Ectodermal cell (in vitro differentiated cells): Measurements from ENCODE around the gene POU2F1.

Experiments used
- H3K27ac ChIP-seq: 2 replicates; pipeline ENCODE4 v1.7.0; 2013; ENCODE audit warnings: mild to moderate bottlenecking, low read depth, low read length; ENCODE audit not compliant: insufficient read depth, poor library complexity, severe bottlenecking
- H3K27me3 ChIP-seq: 2 replicates; pipeline ENCODE4 v1.7.0; 2013; ENCODE audit warnings: mild to moderate bottlenecking, low read length; ENCODE audit not compliant: insufficient read depth, control insufficient read depth, poor library complexity, severe bottlenecking
- H3K36me3 ChIP-seq: one replicate; pipeline ENCODE4 v1.7.0; 2013; ENCODE audit warnings: low read length; ENCODE audit not compliant: control insufficient read depth, insufficient read depth
- H3K4me1 ChIP-seq: one replicate; pipeline ENCODE4 v1.7.0; 2013; ENCODE audit warnings: low read length; ENCODE audit not compliant: control insufficient read depth, insufficient read depth
- H3K4me3 ChIP-seq: 2 replicates; pipeline ENCODE4 v1.7.0; 2013; ENCODE audit warnings: low read depth, low read length, control low read depth; ENCODE audit not compliant: insufficient read depth
- H3K9me3 ChIP-seq: 2 replicates; pipeline ENCODE4 v1.7.0; 2013; ENCODE audit warnings: mild to moderate bottlenecking, low read length, moderate library complexity; ENCODE audit not compliant: control insufficient read depth
- WGBS, 2 experiments: methylation state at CpG; one replicate each; pipeline ENCODE4 v1.1.7; 2013; ENCODE audit warnings: missing lambda C conversion rate in 2 of 2; 5-methylcytosine and 5-hydroxymethylcytosine counted together

Gene POU2F1

DNA sequence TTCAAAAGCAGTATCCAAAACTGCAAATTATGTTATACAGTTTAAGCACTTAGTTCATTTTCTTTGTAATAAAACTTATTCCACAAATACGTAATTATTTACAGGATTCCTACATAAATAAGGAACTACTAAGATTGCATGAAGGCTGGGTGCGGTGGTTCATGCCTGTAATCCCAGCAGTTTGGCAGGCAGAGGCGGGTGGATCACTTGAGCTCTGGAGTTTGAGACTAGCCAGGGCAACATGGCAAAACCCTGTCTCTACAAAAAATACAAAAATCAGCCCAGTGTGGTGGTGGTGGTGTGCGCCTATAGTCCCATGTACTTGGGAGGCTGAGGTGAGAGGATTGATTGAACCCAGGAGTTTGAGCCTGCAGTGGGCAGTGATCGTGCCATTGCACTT lies 69.3 kb downstream of the POU2F1 start:
- no peak overlapping the region for H3K27ac ChIP-seq
- H3K36me3 ChIP-seq, result peaks cover 5% of the 10 kb centered on the region
- H3K4me3 ChIP-seq, result no peak overlapping the region
- H3K27me3 ChIP-seq, result no peaks in the 10 kb centered on the region
- H3K4me1 ChIP-seq, result peaks cover 6% of the 10 kb centered on the region
- no peaks in the 10 kb centered on the region for H3K9me3 ChIP-seq
- WGBS, 2 experiments, result 88 to 96% methylated on average over 5 of the region's 5 CpGs

GRCh38 chr1:167291539-167292185 lies 71.0 kb downstream of the POU2F1 start:
- WGBS, 2 experiments, result 93 to 98% methylated on average over 3 of the region's 3 CpGs
- no peaks in the 10 kb centered on the region for H3K27me3 ChIP-seq
- no peak overlapping the region for H3K4me3 ChIP-seq
- peaks cover 5% of the 10 kb centered on the region for H3K36me3 ChIP-seq
- H3K4me1 ChIP-seq, result peaks cover 3% of the 10 kb centered on the region
- no peaks in the 10 kb centered on the region for H3K9me3 ChIP-seq
- no peak overlapping the region for H3K27ac ChIP-seq

GRCh38 chr1:167292216-167292615 lies 71.5 kb downstream of the POU2F1 start:
- no peak overlapping the region for H3K27ac ChIP-seq

DNA sequence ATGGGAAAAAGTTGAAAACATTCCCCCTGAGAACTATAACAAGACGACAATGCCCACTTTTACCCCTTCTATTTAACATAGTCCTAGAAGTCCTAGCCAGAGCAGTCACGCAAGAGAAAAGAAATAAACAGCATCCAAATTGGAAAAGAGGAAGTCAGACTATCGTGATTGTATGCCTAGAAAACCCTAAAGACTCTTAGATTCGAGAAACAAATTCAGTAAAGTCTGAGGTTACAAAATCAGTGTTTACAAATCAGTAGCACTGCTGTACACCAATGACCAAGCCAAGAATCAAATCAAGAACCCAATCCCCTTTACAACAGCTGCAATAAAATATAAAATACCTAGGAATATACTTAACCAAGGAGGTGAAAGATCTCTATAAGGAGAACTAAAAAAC lies 72.4 kb downstream of the POU2F1 start:
- Histone ChIP-seq H3K9me3 (no peaks in the 10 kb centered on the region), H3K27me3 (no peaks in the 10 kb centered on the region), H3K27ac (no peak overlapping the region), H3K36me3 (peaks cover 5% of the 10 kb centered on the region), H3K4me3 (no peak overlapping the region), H3K4me1 (no peaks in the 10 kb centered on the region)
- 90 to 98% methylated on average over 4 of the region's 4 CpGs for WGBS, 2 experiments

More at GRCh38 chr1:167292216-167292615, 71.5 kb downstream of the POU2F1 start:
- no peak overlapping the region for H3K4me3 ChIP-seq
- H3K27me3 ChIP-seq, result no peaks in the 10 kb centered on the region
- H3K9me3 ChIP-seq, result no peaks in the 10 kb centered on the region
- no peaks in the 10 kb centered on the region for H3K4me1 ChIP-seq
- peaks cover 5% of the 10 kb centered on the region for H3K36me3 ChIP-seq

GRCh38 chr1:167294528-167294927 lies 73.8 kb downstream of the POU2F1 start:
- H3K4me1 ChIP-seq, result no peaks in the 10 kb centered on the region
- 92% methylated on average over 2 of the region's 2 CpGs for WGBS, 2 experiments

DNA sequence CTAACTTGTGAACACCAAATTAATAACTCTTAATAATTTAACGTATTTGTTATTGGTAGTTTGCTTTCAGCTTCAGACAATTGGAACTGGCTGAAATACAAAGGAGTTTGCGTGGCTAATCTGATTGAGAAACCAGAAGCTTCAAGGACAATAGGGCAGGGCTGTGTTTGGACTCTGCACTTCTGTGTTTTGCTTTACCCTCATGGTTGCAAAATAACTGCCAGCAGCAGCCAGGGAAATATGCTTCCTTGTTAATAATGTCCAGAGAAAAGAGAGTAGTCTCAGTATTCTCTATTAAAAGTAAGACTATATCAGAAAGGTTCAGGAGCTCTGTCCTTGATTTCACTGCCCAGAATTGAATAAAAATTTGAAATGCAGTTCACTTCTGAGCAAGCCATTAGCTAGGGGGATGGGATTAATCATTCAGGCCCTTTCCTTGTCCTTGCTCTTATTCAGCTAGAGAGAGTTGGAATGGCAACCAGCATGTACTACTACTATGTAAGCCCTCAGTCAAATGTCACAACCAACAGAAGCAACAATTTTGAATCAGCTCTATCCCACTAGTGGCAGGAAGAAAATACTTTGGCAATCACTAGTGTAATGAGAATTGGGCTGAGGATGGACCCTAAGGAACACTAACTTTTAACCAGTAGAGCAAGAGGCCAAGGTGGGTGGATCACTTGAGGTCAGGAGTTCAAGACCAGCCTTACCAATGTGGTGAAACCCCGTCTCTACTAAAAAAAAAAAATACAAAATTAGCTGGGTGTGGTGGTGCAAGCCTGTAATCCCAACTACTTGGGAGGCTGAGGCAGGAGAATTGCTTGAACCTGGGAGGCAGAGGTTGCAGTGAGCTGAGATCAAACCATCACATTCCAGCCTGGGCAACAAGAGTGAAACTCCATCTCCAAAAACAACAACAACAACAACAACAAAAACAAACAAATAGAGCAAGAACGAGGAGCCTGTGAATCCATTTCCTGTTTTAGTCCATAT lies 76.8 kb downstream of the POU2F1 start:
- peaks cover 5% of the 10 kb centered on the region for H3K36me3 ChIP-seq
- WGBS, 2 experiments, result 89 to 92% methylated on average over 4 of the region's 4 CpGs
- no peaks in the 10 kb centered on the region for H3K9me3 ChIP-seq
- no peaks in the 10 kb centered on the region for H3K27me3 ChIP-seq
- H3K27ac ChIP-seq, result peak overlapping the region; percentile 67
- no peak overlapping the region for H3K4me3 ChIP-seq
- no peaks in the 10 kb centered on the region for H3K4me1 ChIP-seq

More at GRCh38 chr1:167294528-167294927, 73.8 kb downstream of the POU2F1 start:
- Histone ChIP-seq H3K27ac (no peak overlapping the region), H3K36me3 (peaks cover 5% of the 10 kb centered on the region), H3K9me3 (no peaks in the 10 kb centered on the region), H3K27me3 (no peaks in the 10 kb centered on the region), H3K4me3 (no peak overlapping the region)

DNA sequence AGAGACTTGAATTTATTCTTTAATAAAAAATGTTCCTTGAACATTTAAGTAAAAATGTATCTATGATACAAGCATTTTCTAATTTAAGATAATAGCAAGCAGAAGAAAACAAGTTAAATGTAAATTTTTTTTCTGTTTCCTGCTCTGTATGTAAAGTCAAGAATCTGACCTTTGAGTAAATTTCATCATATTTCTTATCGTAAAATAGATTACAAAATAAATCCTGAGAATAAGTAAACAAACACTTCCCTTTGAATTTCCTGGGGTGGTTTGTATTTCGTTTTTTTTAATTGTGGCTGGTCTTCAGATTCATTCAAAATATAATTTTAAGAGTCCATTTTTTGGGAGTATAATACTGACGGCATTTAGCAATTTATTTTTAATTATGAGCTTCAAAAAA lies 77.6 kb downstream of the POU2F1 start:
- Histone ChIP-seq H3K4me3 (no peak overlapping the region), H3K27ac (no peak overlapping the region), H3K36me3 (no peaks in the 10 kb centered on the region), H3K9me3 (no peaks in the 10 kb centered on the region), H3K4me1 (no peaks in the 10 kb centered on the region), H3K27me3 (no peaks in the 10 kb centered on the region)
- WGBS, 2 experiments, result 100% methylated on average over 3 of the region's 3 CpGs; no CpG with 5 or more reads in 1 of the 2 experiments

DNA sequence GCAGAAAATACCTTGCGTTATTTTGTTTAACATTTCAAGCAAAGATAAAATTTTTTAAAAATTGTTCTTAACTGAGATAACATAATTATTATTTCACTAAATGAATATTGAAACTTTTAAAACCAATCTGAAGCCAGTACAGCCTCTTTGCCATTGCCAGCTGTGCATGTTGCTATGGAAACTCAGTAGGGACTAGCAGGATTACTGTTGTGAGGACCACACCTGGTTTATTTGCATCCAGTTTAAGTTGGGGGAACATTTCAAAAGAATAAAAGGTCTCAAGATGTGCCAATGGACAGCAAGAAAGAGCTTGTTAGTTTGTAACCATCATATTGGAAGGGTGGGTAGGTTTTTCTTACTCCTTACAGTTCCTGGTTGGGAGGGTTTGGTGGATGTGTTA lies 80.7 kb downstream of the POU2F1 start:
- H3K27ac ChIP-seq, result no peak overlapping the region
- no peaks in the 10 kb centered on the region for H3K4me1 ChIP-seq
- no peaks in the 10 kb centered on the region for H3K9me3 ChIP-seq
- H3K4me3 ChIP-seq, result no peak overlapping the region
- 100% methylated on average over 1 of the region's 1 CpG; no CpG with 5 or more reads in 1 of the 2 experiments for WGBS, 2 experiments
- no peaks in the 10 kb centered on the region for H3K36me3 ChIP-seq
- H3K27me3 ChIP-seq, result no peaks in the 10 kb centered on the region

GRCh38 chr1:167304165-167304564 lies 83.5 kb downstream of the POU2F1 start:
- H3K27me3 ChIP-seq, result no peaks in the 10 kb centered on the region
- WGBS, 2 experiments, result 90 to 91% methylated on average over 3 of the region's 4 CpGs
- H3K4me3 ChIP-seq, result no peak overlapping the region

GRCh38 chr1:167305059-167305705 lies 84.5 kb downstream of the POU2F1 start:
- Histone ChIP-seq H3K4me3 (no peak overlapping the region), H3K4me1 (no peaks in the 10 kb centered on the region), H3K36me3 (no peaks in the 10 kb centered on the region), H3K9me3 (no peaks in the 10 kb centered on the region), H3K27ac (no peak overlapping the region), H3K27me3 (no peaks in the 10 kb centered on the region)
- 94 to 96% methylated on average over 9 of the region's 9 CpGs for WGBS, 2 experiments

More at GRCh38 chr1:167304165-167304564, 83.5 kb downstream of the POU2F1 start:
- H3K4me1 ChIP-seq, result no peaks in the 10 kb centered on the region
- H3K9me3 ChIP-seq, result no peaks in the 10 kb centered on the region
- no peaks in the 10 kb centered on the region for H3K36me3 ChIP-seq
- no peak overlapping the region for H3K27ac ChIP-seq
